Thyroid gland (tissue), 4 donors: ENCODE measurements around the gene ZNF2. TPM values are rescaled to one million over a fixed set of nuclear protein-coding genes. Genes with fewer than 3 reads are reported as not detected.
A peak's percentile ranks its signal among the peaks of the same experiment; 100 is the strongest.

ENCODE experiments used
- DNase-seq, 2 donors: peaks; one replicate each; pipeline ENCODE4 v3.0.0-alpha.2; 2019
- H3K27ac ChIP-seq, 3 donors: fragments of 200-600 bp; sonication (generic); 1 replicate in 2 of 3; 2 replicates in 1 of 3; pipeline ENCODE4 v1.5.1; 2016 to 2019; ENCODE audit warnings: mild to moderate bottlenecking in 1 of 3, moderate library complexity in 1 of 3
- H3K27me3 ChIP-seq: fragments of 200-600 bp; sonication (generic); one replicate; pipeline ENCODE4 v1.5.1; 2019
- H3K36me3 ChIP-seq, 2 donors: fragments of 200-600 bp; sonication (generic); one replicate each; pipeline ENCODE4 v1.5.1; 2016 to 2019
- H3K4me1 ChIP-seq, 2 donors: fragments of 200-600 bp; sonication (generic); one replicate each; pipeline ENCODE4 v1.5.1; 2017 to 2019
- H3K4me3 ChIP-seq, 3 donors: fragments of 200-600 bp; sonication (generic); replicated peaks in 1 of 3; 1 replicate in 2 of 3; 2 replicates in 1 of 3; pipeline ENCODE4 v1.5.1; 2016; ENCODE audit warnings: mild to moderate bottlenecking in 1 of 3
- H3K9me3 ChIP-seq: fragments of 200-600 bp; sonication (generic); one replicate; pipeline ENCODE4 v1.5.1; 2017
- CTCF ChIP-seq, 6 experiments: fragments of 200-600 bp in 3 of 6; fragments of 450-650 bp in 3 of 6; sonication (generic) in 3 of 6; IDR thresholded peaks; one replicate each; pipeline ENCODE4 v1.5.1; 2016 to 2019; ENCODE audit warnings: antibody characterized with exemption in 6 of 6, mild to moderate bottlenecking in 2 of 6, inconsistent platforms in 1 of 6, moderate library complexity in 1 of 6
- POLR2A ChIP-seq, 2 donors: fragments of 450-650 bp; IDR thresholded peaks; one replicate each; pipeline ENCODE4 v1.6.1; 2017; ENCODE audit warnings: antibody characterized with exemption in 2 of 2, mild to moderate bottlenecking in 2 of 2, moderate library complexity in 1 of 2
- WGBS, 2 donors: methylation state at CpG; one replicate each; pipeline ENCODE4 v1.1.5; 2017; 5-methylcytosine and 5-hydroxymethylcytosine counted together
- intact Hi-C: fragments of 100-400 bp; cut with DNase I; formaldehyde crosslinking; loops from one replicate; pipeline ENCODE4 v1.15.1; 2023
- total RNA-seq, 4 donors: library from RNA; depleted of rRNA; stranded (reverse); fragments of >200 nt; gene quantifications; one replicate each; pipeline ENCODE4 v1.2.3, GENCODE V29; 2016

ZNF2 gene
- total RNA-seq, 4 donors from 2014 or later, result 5.0 to 7.5 (median 5.7) TPM

DNA sequence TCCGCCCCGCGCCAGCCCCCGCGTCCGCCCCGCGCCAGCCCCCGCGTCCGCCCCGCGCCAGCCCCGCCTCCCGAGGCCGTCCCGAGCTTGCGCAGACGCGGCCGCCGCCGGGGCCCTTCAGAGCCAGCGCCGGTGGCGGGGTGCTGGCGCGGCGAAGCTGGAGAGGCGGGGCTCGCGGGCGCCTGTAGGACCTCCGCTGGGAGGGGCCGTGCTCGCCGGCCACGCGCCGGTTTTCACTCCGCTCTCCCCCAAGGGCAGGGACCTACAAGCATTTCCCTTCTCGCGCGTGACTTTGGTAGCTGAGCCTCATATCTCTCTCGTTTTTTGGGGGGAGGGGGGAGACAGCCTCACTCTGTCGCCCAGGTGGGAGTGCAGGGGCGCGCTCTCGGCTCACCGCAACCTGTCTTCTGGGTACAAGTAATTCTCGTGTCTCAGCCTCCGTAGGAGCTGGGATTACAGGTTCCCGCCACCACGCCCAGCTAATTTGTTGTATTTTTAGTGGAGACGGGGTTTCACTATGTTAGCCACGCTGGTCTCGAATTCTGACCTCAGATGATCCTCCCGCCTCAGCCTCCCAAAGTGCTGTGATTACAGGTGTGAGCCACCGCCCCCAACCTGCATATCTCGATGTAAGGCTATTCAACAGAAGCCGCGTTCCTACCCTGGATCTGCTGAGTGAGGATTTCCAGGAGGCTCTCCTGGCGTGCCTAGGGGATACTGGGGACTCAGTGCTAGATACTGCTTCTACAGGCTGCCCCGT lies 5.7 kb upstream of the ZNF2 start, which contains the start of gene ZNF514:
TSS of gene ZNF514 (minus strand) at position 159 of the 760 bp plus-strand sequence. CDS start 6,595 bp downstream, outside the sequence.
- H3K9me3 ChIP-seq, result no peaks in the 10 kb centered on the region
- H3K4me1 ChIP-seq, result peaks cover 19 to 20% of the 10 kb centered on the region in 2 donors
- DNase-seq, result peak; percentile 86 to 87
- peak within 1 kb of the TSS; percentile 53 to 76 (median 65) for H3K27ac ChIP-seq
- H3K36me3 ChIP-seq, result peaks cover 4 to 5% of the 10 kb centered on the region in 2 donors
- H3K4me3 ChIP-seq, result peak within 1 kb of the TSS in 2 of 3 donors; percentile 65 to 68
- 17 to 33% methylated on average over 18 to 27 of the region's 64 CpGs for WGBS, 2 donors
- H3K27me3 ChIP-seq, result no peaks in the 10 kb centered on the region
- intact Hi-C loops, result loop anchor here (10.0 kb wide), 1 partner anchor 1105 kb away; the partner anchor contains the start of genes CIAO1 and TMEM127
- TF ChIP-seq CTCF (IDR thresholded peaks at IDR 0.05), result no peak
- peak in 1 of 2 donors; percentile 35 for TF ChIP-seq POLR2A (IDR thresholded peaks at IDR 0.05)

GRCh38 chr2:95165030-95165370 lies 609 bp upstream of the ZNF2 start:
- peaks cover 17 to 21% of the 10 kb centered on the region in 2 donors for H3K4me1 ChIP-seq
- intact Hi-C loops, result loop anchor here (10.0 kb wide), 1 partner anchor 1100 kb away; the partner anchor contains the start of genes CIAO1 and TMEM127
- H3K27me3 ChIP-seq, result no peaks in the 10 kb centered on the region
- H3K4me3 ChIP-seq, result peak overlapping the region; percentile 56 to 82 (median 74)
- DNase-seq, result no peak
- 1 to 3% methylated on average over 5 to 9 of the region's 9 CpGs for WGBS, 2 donors
- H3K36me3 ChIP-seq, result no peaks in the 10 kb centered on the region
- TF ChIP-seq CTCF (IDR thresholded peaks at IDR 0.05) (no peak), POLR2A (IDR thresholded peaks at IDR 0.05) (no peak)
- no peaks in the 10 kb centered on the region for H3K9me3 ChIP-seq
- peak overlapping the region; percentile 87 to 95 (median 91) for H3K27ac ChIP-seq

DNA sequence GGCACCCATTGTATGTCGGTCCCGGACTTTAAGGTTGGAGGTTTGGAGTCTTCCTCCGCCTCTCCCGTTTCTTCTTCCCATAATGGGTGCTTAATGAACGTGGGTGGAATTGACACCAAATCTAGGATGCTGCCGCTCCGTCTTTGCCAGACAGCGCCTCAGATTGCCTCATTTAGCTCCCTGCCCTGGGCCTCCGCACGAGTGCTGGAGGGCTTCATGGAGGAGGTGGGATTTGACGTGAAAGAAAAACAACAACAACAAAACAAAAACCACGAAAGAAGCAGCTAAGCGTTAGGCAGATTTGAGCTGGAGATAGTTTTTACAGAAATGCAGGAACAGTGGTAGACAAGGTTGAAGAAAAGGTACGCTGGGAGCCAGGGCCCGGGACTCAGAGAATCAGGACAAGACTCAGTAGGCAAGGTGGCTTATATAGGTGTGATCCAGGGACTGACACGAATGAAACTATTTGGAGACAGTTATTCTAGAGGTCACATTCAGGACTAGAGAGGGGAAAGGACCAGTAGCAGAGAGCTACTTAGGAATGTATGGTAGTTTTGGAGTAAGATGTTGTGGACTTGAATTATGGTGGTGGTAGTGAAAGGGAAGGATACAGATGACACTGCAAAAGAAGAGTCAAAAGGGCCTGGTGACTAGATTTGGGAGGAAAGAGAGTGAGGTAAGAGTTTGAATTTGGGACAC lies 605 bp downstream of the ZNF2 start:
- Histone ChIP-seq H3K9me3 (no peaks in the 10 kb centered on the region), H3K4me1 (peaks cover 17 to 19% of the 10 kb centered on the region in 2 donors), H3K27ac (peak overlapping the region in 2 of 3 donors; percentile 91 to 95), H3K4me3 (peak overlapping the region; percentile 56 to 82 (median 74)), H3K27me3 (no peaks in the 10 kb centered on the region), H3K36me3 (no peaks in the 10 kb centered on the region)
- DNase-seq, result no peak
- intact Hi-C loops, result loop anchor here (10.0 kb wide), 1 partner anchor 1099 kb away; the partner anchor contains the start of genes CIAO1 and TMEM127
- 9% methylated on average over 16 of the region's 16 CpGs for WGBS, 2 donors
- TF ChIP-seq POLR2A (IDR thresholded peaks at IDR 0.05) (no peak), CTCF (IDR thresholded peaks at IDR 0.05) (no peak)

DNA sequence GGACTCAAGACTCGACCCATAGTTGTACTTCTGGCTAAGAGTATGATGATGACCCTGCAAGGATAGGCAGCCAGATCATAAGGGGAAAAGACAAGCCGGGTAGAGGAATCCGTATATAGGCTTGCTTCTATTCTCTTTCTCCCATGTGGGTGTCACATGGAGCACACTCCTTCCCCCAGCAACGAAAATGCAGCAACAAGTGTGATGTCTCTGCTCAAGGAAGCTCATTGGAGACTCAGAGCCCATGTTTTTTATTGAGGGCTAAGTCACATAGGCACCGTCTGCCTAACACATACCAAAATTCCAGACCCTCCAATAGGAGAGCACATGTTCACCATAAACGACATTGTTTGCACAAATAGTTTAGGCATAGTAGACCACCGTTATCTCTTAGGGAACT lies 6.3 kb downstream of the ZNF2 start:
- WGBS, 2 donors, result 82 to 89% methylated on average over 7 of the region's 7 CpGs
- intact Hi-C loops, result no loop called here
- Histone ChIP-seq H3K4me3 (no peak overlapping the region), H3K27me3 (no peaks in the 10 kb centered on the region), H3K36me3 (no peaks in the 10 kb centered on the region), H3K9me3 (no peaks in the 10 kb centered on the region), H3K4me1 (peaks cover 0 to 1% of the 10 kb centered on the region in 2 donors), H3K27ac (no peak overlapping the region)
- TF ChIP-seq CTCF (IDR thresholded peaks at IDR 0.05), result no peak
- DNase-seq, result no peak
